Measurements from ENCODE around the gene CCSER1. TPM values are rescaled to one million over a fixed set of nuclear protein-coding genes. Genes with fewer than 3 reads are reported as not detected.

The CCSER1 gene
- polyA plus RNA-seq, 1 donor from 2014 or later: 20.8 TPM

- Histone ChIP-seq H2AFZ (ENCODE audit: low read depth, low read length) (no peak overlapping the region), H3F3A (ENCODE audit: insufficient read depth, low read length, poor library complexity, severe bottlenecking) (peaks cover 5% of the 10 kb centered on the region), H3K79me2 (replicated peaks; ENCODE audit: insufficient read depth, low read length) (peaks cover 3% of the 10 kb centered on the region), H3K4me2 (ENCODE audit: low read length) (peak overlapping the region; percentile 65), H3K27ac (ENCODE audit: low read length) (no peak overlapping the region), H3K36me3 (ENCODE audit: insufficient read depth, low read length) (no peaks in the 10 kb centered on the region), H4K20me1 (ENCODE audit: insufficient read depth) (no peaks in the 10 kb centered on the region), H3K9me3 (ENCODE audit: low read length) (no peaks in the 10 kb centered on the region), H3K27me3 (ENCODE audit: insufficient read depth, low read depth, low read length) (no peaks in the 10 kb centered on the region), H3K9me2 (ENCODE audit: insufficient read depth, low read length) (no peaks in the 10 kb centered on the region), H3K9ac (ENCODE audit: low read length) (no peak overlapping the region), H3K4me3 (ENCODE audit: low read length) (peak overlapping the region; percentile 41)
- TF ChIP-seq TAF1 (IDR thresholded peaks at IDR 0.05; ENCODE audit: low read depth) (no peak), RAD21 (conservative IDR thresholded peaks at IDR 0.05) (no peak), POLR2AphosphoS5 (IDR thresholded peaks at IDR 0.05) (no peak), MXI1 (conservative IDR thresholded peaks at IDR 0.05; ENCODE audit: poor library complexity, severe bottlenecking) (no peak), SMC3 (conservative IDR thresholded peaks at IDR 0.05; ENCODE audit: poor library complexity) (no peak), EZH2 (IDR thresholded peaks at IDR 0.05; ENCODE audit: borderline replicate concordance, insufficient read depth, low read length, poor library complexity, severe bottlenecking) (no peak), EP300 (conservative IDR thresholded peaks at IDR 0.05; ENCODE audit: poor library complexity, severe bottlenecking) (no peak), REST (IDR thresholded peaks at IDR 0.05; ENCODE audit: borderline replicate concordance) (no peak), CTCF (IDR thresholded peaks at IDR 0.05; ENCODE audit: poor library complexity, severe bottlenecking) (no peak)
These were observed 92.6 kb downstream of the CCSER1 start for GRCh38 chr4:90219822-90220221.

- no peaks in the 10 kb centered on the region for H3K9me3 ChIP-seq (ENCODE audit: low read length)
These were observed 93.3 kb downstream of the CCSER1 start for GRCh38 chr4:90220459-90220858.

More at GRCh38 chr4:90220459-90220858, 93.3 kb downstream of the CCSER1 start:
- no peak overlapping the region for H2AFZ ChIP-seq (ENCODE audit: low read depth, low read length)
- TF ChIP-seq SMC3 (conservative IDR thresholded peaks at IDR 0.05; ENCODE audit: poor library complexity): no peak
- TF ChIP-seq REST (IDR thresholded peaks at IDR 0.05; ENCODE audit: borderline replicate concordance): no peak
- no peak for TF ChIP-seq TAF1 (IDR thresholded peaks at IDR 0.05; ENCODE audit: low read depth)
- TF ChIP-seq MXI1 (conservative IDR thresholded peaks at IDR 0.05; ENCODE audit: poor library complexity, severe bottlenecking): peak; percentile 15
- no peak for TF ChIP-seq RAD21 (conservative IDR thresholded peaks at IDR 0.05)
- TF ChIP-seq POLR2AphosphoS5 (IDR thresholded peaks at IDR 0.05): peak; percentile 32
- TF ChIP-seq CTCF (IDR thresholded peaks at IDR 0.05; ENCODE audit: poor library complexity, severe bottlenecking): no peak
- peak; percentile 35 for TF ChIP-seq EP300 (conservative IDR thresholded peaks at IDR 0.05; ENCODE audit: poor library complexity, severe bottlenecking)
- TF ChIP-seq EZH2 (IDR thresholded peaks at IDR 0.05; ENCODE audit: borderline replicate concordance, insufficient read depth, low read length, poor library complexity, severe bottlenecking): no peak
- H3K9ac ChIP-seq (ENCODE audit: low read length): peak overlapping the region; percentile 24
- H3F3A ChIP-seq (ENCODE audit: insufficient read depth, low read length, poor library complexity, severe bottlenecking): peaks cover 5% of the 10 kb centered on the region
- peaks cover 3% of the 10 kb centered on the region for H3K79me2 ChIP-seq (replicated peaks; ENCODE audit: insufficient read depth, low read length)
- H3K4me2 ChIP-seq (ENCODE audit: low read length): peak overlapping the region; percentile 65
- no peaks in the 10 kb centered on the region for H3K36me3 ChIP-seq (ENCODE audit: insufficient read depth, low read length)
- peak overlapping the region; percentile 9 for H3K27ac ChIP-seq (ENCODE audit: low read length)
- peak overlapping the region; percentile 41 for H3K4me3 ChIP-seq (ENCODE audit: low read length)
- no peaks in the 10 kb centered on the region for H4K20me1 ChIP-seq (ENCODE audit: insufficient read depth)
- H3K9me2 ChIP-seq (ENCODE audit: insufficient read depth, low read length): no peaks in the 10 kb centered on the region
- H3K27me3 ChIP-seq (ENCODE audit: insufficient read depth, low read depth, low read length): no peaks in the 10 kb centered on the region

Data from neural cell (in vitro differentiated cells).